Stimulated activated naive CD4-positive, alpha-beta T cell (primary cell): ENCODE results near the gene LRRC4B.

Experiments used
- DNase-seq, 6 experiments: peaks; one replicate each; lab custom pipeline; 2025; lab: John Stamatoyannopoulos, UW

Gene LRRC4B

GRCh38 chr19:50506700-50507099 is 61.5 kb downstream of the LRRC4B start:
- DNase-seq, result no peak

GRCh38 chr19:50505856-50506611 is 62.2 kb downstream of the LRRC4B start:
- DNase-seq, result no peak

DNA sequence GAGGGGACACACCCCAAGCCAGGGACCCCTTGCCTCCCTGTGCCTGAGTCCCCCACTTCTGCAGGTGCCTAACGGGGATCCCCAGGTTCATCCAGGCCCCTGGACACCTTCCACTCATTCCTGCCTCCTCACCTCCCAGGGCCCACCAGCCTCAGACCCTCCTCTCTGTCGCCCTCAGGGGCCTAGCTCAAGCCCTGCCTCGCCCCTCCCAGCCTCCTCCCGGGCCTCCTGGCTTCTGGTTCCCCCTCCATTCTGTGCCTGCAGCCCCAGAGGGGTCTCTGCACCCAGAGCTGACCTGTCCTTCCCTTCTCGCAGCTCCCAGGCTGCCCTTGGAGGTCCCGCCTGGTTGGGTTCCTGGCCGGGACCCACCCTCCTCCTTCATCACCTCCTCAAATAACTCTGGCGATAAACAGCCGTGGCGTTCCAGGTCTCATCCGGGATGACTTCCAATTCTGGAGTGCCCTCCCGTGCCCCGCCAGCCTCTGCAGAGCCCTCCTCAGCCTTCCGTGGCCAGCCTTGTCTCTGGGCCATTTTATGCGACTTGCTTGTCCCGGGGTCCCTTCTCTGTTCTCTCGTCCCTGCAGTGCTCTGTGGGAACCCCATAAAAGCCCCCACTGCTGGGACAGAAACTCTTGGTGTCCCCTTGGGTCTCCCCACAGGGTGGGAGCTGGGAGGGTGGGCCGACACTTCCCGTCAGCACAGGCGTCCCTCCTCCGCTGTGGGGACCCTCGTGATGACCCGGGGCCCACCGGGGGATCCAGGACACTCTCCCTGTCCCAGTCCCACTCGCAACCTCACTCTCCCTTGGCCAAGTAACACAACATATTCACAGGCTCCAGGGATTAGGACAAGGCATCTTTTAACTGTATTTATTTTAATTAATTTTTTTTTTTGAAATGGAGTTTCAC is 66.4 kb downstream of the LRRC4B start:
- DNase-seq, result no peak

DNA sequence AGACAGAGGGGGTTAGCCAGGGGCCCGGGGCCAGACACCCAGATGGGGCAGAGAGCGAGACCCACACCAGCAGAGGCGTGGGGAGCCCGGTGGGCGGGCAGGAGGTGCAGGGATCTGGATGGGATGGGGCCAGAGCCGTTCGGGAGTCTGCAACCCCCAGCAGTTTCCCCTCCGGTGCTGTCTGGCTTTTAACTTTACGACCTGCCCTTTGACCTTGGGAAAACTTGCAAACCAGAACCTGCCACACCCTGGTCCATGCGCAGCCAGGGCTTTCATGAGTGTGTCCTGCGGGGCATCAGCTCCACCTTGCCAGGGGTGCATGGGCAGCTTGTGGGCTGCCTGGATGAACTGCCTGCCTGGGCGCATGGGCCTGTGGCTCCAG is 67.1 kb downstream of the LRRC4B start:
- no peak for DNase-seq

GRCh38 chr19:50500753-50501151 is 67.5 kb downstream of the LRRC4B start:
- no peak for DNase-seq

DNA sequence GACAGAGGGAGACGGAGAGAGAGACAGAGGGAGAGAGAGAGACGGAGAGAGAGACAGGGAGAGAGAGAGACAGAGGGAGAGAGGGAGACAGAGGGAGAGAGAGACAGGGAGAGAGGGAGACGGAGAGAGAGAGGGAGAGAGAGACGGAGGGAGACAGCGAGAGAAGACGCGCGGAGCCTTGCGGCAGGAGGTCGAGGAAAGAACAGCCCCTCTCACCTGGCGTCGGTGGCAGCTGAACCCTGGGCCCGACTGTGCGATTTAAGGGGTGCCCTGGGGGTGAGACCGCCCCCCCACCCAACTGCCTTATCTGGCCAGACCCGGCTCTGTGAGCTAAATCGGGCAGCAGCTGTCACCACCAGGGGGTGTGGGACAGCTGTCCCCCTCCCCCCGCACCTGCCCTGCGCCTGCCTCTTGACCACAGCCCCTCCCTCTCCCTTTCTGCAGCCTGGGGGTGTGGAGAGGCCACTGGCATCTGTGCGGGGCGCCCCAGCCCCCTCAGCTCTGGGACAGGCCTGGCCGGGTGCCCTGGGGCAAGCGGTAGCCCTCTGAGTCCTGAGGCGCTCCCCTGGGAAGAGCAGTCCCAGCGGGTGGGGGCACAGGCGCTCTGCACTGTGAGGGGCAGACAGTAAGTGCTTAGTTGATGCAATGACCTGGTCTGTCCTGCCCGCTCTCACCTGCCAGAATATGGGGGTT is 68.0 kb downstream of the LRRC4B start:
- DNase-seq, result no peak

DNA sequence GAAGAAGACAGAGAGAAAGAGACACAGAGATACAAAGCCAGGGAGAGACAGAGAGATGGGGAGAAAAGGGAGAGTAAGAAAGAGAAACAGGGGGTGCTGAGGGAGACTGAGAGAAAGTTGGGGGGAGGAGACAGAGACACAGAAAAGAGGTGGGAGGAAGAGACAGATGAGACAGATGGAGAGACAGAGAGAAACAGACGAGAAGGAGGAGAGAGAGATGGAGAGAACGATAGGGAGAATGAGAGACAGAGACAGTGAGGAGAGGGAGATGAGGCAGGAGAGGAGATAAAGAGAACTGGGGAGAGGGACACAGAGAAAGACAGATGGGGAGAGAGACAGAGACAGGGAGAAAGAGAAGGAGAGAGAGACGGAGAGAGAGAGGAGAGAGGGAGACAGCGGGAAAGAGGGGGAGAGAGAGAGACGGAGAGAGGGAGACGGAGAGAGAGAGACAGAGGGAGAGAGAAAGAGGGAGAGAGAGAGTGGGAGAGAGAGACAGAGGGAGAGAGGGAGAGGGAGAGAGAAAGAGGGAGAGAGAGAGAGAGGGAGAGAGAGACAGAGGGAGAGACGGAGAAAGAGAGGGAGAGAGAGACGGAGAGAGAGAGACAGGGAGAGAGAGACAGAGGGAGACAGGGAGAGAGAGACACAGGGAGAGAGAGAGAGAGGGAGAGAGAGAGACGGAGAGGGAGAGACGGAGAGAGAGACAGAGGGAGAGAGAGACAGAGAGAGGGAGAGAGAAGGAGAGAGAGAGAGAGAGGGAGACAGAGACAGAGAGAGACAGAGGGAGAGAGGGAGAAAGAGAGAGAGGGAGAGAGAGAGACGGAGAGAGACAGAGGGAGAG is 69.8 kb downstream of the LRRC4B start:
- no peak for DNase-seq

GRCh38 chr19:50497022-50497405 is 71.2 kb downstream of the LRRC4B start:
- no peak for DNase-seq

DNA sequence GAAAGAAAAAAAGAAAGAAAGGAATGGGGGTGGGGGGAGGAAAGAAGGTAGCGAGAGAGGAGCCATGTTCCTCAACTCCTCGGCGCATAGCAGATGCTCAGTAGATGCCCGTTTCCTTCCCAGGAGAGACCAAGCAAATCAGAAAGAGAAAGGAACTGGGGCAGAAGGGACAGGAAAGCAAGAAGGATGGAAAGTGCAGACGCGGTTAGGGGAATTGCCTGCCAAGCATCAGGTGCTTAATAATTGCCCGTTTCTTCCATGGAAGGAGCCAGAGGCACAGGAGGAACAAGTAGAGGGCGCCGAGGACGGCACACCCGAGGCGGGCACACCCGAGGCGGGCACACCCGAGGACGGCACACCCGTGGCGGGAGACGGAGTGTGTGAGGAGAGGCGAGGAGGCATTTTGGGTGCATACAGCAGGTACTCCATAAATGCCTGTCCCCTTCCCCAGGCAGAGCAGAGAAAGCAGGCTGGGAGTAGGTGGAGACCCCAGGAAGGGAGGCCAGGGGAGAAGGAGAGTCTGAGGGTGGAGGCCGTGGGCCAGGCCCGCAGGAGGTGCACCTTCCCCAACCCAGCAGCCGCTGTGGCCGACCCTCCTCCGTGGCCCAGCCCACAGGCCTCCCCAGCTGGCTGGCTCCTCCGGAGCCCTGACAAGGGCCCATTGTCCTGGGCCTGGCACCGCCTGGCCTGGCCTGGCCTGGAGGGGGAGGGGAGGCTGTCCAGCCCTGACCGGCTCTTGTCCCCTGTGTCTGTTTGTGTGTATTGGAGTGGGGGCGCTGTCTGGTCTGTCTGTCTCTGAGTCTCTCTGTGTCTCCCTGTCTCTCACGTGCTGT is 71.8 kb downstream of the LRRC4B start:
- no peak for DNase-seq

- DNase-seq, result no peak
Observed at GRCh38 chr19:50495020-50495531, 73.2 kb downstream of the LRRC4B start.

DNA sequence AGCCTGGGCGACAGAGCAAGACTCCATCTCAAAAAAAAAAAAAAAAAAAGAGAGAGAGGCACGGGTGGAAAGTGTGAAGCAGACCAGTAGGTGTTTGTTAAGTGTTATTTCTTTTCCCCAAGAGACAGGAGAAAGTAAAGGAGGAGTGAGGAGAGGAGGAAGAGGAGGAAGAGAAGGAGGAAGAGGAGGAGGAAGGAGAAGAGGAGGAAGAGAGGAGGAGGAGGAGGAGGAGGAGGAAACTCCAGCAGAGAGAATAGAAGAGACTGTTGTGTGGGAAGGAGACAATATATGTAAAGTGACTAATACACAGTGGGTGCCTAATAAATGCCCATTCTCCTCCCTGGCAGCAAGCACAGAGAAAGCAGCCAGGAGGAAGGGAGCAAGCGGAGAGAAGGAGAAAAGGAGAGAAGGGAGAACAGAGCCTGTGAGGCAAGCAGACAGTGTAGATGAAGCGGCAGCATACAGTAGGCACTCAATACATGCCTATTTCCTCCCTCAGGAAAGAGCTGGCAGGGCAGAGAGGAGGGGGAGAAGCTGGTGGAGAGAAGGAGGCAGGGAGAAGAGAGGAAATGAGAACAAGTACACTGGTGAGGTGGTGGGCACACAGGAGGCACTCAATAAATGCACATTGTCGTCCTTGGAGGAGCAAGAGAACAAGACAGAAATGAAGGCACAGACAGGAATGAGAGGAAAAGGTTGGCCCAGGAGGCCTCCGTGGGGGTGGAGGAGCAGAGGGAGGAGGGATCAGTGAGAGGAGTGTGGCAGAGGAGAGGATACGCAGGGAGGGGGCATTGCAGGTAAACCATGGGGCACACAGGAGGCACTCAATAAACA is 73.8 kb downstream of the LRRC4B start:
- no peak for DNase-seq

GRCh38 chr19:50493171-50493570 is 75.1 kb downstream of the LRRC4B start:
- no peak for DNase-seq

GRCh38 chr19:50492303-50493052 is 75.8 kb downstream of the LRRC4B start:
- no peak for DNase-seq

DNA sequence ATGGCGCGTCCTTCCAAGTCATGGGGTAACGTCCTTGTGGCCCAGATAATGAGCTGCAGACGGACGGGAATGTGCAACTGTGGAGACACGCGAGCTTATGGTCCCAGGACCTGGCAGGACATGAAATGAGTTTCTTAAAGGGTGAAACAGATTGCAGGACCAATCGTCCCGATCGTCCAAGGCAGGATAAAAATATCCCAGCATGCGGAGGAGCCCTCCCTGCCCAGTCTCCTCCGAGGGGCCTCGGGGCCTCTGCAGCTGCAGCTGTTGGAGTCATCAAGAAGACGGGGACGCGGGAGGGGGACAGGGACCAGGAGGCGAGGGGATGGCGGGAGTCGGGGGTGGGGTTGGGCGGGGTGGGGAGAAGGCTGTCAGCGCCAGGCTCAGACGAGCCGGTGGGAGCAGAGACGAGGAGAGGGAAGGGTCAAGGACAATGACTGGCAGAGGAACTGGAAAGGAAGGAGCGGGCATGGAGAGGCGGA is 77.2 kb downstream of the LRRC4B start:
- no peak for DNase-seq

DNA sequence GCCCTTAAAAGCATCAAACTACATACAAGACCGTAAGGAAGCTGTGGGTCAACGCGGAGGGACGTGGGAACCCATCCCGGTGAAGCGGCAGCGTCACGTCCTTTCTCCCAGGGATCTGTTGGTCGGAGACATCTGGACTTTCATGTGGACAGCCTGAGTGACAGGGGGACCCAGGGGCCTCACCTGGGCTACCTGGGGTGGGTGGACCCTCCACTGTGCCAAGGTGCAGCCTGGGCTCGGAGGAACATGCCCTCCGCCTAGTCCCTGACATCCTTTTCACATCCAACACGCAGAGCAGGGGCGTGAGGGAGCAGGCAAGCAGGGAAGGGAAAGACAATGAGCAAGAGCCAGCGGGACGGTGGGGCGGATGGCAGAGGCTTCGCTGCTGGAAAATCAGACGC is 77.8 kb downstream of the LRRC4B start:
- no peak for DNase-seq

DNA sequence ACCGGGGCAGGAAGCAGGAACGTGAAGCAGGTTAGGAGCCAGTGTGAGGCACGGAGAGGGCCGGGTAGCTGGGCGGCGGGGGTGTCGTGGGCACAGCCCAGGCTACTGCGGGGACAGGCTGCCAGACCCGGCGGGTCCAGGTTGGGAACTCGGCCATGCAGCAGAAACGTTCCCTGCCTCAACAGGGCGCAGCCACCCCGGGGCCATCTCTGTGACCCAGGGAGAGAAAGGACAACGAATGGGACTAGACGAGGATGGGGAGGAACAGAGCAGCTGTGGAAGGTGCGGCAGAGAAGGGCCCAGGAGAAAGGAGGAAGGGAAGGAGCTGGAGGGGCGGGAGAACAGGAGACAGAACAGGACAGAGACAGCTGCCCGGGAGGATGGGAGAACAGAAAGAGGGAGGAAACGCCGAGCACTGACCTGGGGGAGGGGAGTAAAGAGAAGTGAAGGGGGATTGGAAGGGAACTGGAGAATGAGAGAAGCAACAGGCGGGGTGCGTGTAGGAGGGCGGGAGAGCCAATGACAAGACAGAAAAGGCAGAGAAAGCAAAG is 78.7 kb downstream of the LRRC4B start:
- no peak for DNase-seq

- DNase-seq, result no peak
Observed at GRCh38 chr19:50488389-50489194, 79.6 kb downstream of the LRRC4B start.
